Vagina (tissue), 2 donors: ENCODE data around the gene KHNYN.

ENCODE experiments used
- CTCF ChIP-seq, 3 experiments: fragments of 450-650 bp in 2 of 3; fragments of 200-600 bp in 1 of 3; sonication (generic) in 1 of 3; IDR thresholded peaks; one replicate each; pipeline ENCODE4 v1.5.1; 2017 to 2019; ENCODE audit warnings: antibody characterized with exemption in 3 of 3, mild to moderate bottlenecking in 2 of 3, moderate library complexity in 2 of 3
- POLR2A ChIP-seq, 2 donors: fragments of 450-650 bp; IDR thresholded peaks; one replicate each; pipeline ENCODE4 v1.6.1; 2017; ENCODE audit warnings: antibody characterized with exemption in 2 of 2, mild to moderate bottlenecking in 2 of 2, moderate library complexity in 2 of 2
- POLR2AphosphoS5 ChIP-seq, 2 donors: sonication (generic); formaldehyde crosslinking; IDR thresholded peaks; one replicate each; pipeline ENCODE4 v1.9.0; 2017; ENCODE audit warnings: antibody characterized with exemption in 2 of 2, mild to moderate bottlenecking in 2 of 2, low read depth in 1 of 2; ENCODE audit not compliant: insufficient read depth in 1 of 2

GRCh38 chr14:24437736-24438067 lies 7.9 kb downstream of the KHNYN start:
- TF ChIP-seq CTCF (IDR thresholded peaks at IDR 0.05) (no peak), POLR2AphosphoS5 (IDR thresholded peaks at IDR 0.05; ENCODE audit: insufficient read depth in 1 of 2, low read depth in 1 of 2) (no peak), POLR2A (IDR thresholded peaks at IDR 0.05) (no peak)
